Sigmoid colon (tissue), 4 donors: Measurements from ENCODE around the gene XIST.

Experiments used
- EP300 ChIP-seq, 4 donors: sonication (generic); formaldehyde crosslinking; IDR thresholded peaks; one replicate each; pipeline ENCODE4 v1.6.1; 2017; ENCODE audit warnings: antibody characterized with exemption in 4 of 4
- POLR2A ChIP-seq, 2 donors: fragments of 450-650 bp; IDR thresholded peaks; one replicate each; pipeline ENCODE4 v1.6.1; 2016; ENCODE audit warnings: antibody characterized with exemption in 2 of 2, mild to moderate bottlenecking in 2 of 2, moderate library complexity in 2 of 2
- TF ChIP-seq, protein P1 (sequence below), 4 experiments: fragments of 450-650 bp in 3 of 4; fragments of 200-600 bp in 1 of 4; IDR thresholded peaks; one replicate each; pipeline ENCODE4 v1.5.1; 2016 to 2019; ENCODE audit warnings: antibody characterized with exemption in 4 of 4, mild to moderate bottlenecking in 3 of 4, moderate library complexity in 2 of 4

DNA sequence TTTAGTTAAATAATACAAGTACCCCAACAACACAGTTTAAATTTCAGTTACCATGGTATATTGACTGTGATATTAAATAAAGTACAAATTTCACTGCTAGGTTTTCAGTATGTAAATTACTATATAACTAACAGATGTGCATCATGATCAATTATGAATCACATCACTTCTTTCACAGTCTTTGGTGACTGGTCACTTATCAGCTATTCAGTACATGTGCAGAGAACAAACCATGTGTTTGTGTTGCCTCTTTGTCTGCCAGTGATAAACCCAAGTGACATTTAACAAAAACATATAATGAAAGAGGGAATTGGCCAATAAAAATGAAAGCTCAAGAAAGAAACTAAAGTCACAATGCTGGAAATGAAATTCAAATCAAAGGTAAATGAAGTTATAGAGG is 40.3 kb downstream of the XIST start:
- no peak for TF ChIP-seq EP300 (IDR thresholded peaks at IDR 0.05)
- TF ChIP-seq, protein P1, sequence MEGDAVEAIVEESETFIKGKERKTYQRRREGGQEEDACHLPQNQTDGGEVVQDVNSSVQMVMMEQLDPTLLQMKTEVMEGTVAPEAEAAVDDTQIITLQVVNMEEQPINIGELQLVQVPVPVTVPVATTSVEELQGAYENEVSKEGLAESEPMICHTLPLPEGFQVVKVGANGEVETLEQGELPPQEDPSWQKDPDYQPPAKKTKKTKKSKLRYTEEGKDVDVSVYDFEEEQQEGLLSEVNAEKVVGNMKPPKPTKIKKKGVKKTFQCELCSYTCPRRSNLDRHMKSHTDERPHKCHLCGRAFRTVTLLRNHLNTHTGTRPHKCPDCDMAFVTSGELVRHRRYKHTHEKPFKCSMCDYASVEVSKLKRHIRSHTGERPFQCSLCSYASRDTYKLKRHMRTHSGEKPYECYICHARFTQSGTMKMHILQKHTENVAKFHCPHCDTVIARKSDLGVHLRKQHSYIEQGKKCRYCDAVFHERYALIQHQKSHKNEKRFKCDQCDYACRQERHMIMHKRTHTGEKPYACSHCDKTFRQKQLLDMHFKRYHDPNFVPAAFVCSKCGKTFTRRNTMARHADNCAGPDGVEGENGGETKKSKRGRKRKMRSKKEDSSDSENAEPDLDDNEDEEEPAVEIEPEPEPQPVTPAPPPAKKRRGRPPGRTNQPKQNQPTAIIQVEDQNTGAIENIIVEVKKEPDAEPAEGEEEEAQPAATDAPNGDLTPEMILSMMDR (IDR thresholded peaks at IDR 0.05): no peak
- no peak for TF ChIP-seq POLR2A (IDR thresholded peaks at IDR 0.05)
